Bronchial epithelial cell (primary cell): ENCODE data around the gene SCGB3A1. TPM values are rescaled to one million over a fixed set of nuclear protein-coding genes. Genes with fewer than 3 reads are reported as not detected.

Source experiments
- DNase-seq: peaks from one replicate; pipeline ENCODE4 v3.0.0-alpha.2; 2010; ENCODE audit warnings: low read depth
- FAIRE-seq: peaks from 2 replicates; lab custom pipeline; 2011; peaks lifted over from hg19 to GRCh38; lab: Jason Lieb, UNC
- H3K27me3 ChIP-seq: 2 replicates; pipeline ENCODE4 v1.5.1; 2011; ENCODE audit warnings: low read length; ENCODE audit not compliant: control insufficient read depth, insufficient read depth
- H3K36me3 ChIP-seq: 2 replicates; pipeline ENCODE4 v1.5.1; 2011; ENCODE audit warnings: low read length; ENCODE audit not compliant: control insufficient read depth, insufficient read depth
- H3K4me3 ChIP-seq: 2 replicates; pipeline ENCODE4 v1.5.1; 2011; ENCODE audit warnings: mild to moderate bottlenecking, low read depth, low read length, control low read depth
- CTCF ChIP-seq: IDR thresholded peaks from 2 replicates; pipeline ENCODE4 v1.5.1; 2011; ENCODE audit warnings: mild to moderate bottlenecking, moderate library complexity, low read length, control low read depth, inconsistent platforms; ENCODE audit not compliant: insufficient read depth, severe bottlenecking
- total RNA-seq: library from RNA; depleted of rRNA; stranded (reverse); fragments of >200 nt; gene quantifications from 2 replicates; pipeline ENCODE4 v1.2.1, GENCODE V29; 2014

Gene SCGB3A1
- total RNA-seq, 1 donor from 2014 or later = not detected

DNA sequence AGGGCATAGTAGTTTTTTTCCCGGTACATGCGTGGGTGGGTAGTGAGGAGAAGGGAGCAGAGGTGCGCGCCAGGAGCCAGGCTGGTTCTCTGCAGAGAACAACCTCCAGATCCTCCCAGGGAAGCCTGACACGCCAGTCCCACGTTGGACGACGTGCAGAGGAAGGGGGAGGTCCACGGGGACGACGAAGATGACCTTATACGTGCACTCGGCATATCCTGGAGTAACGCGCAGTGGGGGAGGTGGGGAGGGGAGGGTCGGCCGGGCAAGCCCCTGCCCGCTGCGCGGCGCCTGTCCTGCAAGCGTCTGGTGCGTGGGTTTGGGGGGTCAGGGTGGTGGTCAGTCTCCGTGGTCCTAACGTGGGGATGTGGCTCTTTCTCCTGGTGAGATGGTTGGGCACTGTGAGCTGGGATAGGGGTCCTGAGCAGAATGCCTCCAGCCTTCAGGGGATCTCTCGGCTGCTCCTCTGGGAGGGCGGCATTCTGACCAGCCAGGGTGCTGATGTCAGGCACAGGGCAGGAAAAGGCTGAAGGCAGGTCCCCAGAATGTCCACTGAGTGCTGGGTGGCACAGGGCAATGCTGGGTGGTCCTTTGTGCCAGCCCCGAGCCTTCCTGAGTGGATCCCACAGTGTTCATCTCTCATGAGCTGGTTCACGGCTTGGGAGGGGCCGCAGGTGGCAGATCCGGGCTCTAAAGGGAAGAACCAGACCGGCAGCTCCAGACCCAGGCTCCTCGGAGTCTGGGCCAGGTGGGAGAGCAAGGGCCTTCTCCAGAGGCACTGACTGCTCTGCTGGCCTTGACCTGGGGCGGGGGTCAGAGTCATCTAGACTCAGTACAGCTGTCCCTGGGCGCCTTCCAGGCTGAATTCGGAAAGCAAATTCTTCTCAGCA, 10.5 kb upstream of the SCGB3A1 start:
- no peak overlapping the region for H3K4me3 ChIP-seq
- H3K27me3 ChIP-seq = no peaks in the 10 kb centered on the region
- no peak for DNase-seq
- no peak for TF ChIP-seq CTCF
- FAIRE-seq = no peak
- no peaks in the 10 kb centered on the region for H3K36me3 ChIP-seq

DNA sequence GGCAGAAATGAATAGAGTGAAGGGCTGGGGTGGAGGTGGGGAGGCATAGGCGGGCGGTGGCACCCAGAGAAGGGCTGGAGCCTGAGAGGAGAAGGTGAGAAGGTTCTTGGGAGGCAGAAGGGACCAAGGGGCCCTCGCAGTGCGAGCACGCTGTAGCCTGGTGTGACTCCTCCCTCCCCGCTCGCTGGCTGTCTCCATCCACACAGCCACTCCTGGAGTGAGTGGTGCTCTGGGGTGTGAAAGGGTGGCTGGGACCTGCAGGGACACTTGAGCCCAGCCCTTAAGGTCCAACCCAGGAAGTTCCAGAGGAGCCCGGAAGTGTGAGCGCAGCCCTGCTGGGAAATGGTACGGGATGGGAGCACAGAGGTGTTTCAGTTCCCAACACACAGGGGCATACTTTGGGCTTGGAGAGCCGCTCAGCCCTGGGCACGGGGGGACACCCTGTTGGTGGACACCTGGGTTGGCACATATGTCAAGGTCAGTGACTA, 9.3 kb upstream of the SCGB3A1 start:
- Histone ChIP-seq H3K4me3 (no peak overlapping the region), H3K36me3 (no peaks in the 10 kb centered on the region), H3K27me3 (no peaks in the 10 kb centered on the region)
- TF ChIP-seq CTCF = no peak
- DNase-seq (no peak), FAIRE-seq (no peak)

- DNase-seq (no peak), FAIRE-seq (no peak)
- TF ChIP-seq CTCF = no peak
- no peaks in the 10 kb centered on the region for H3K36me3 ChIP-seq
- no peak overlapping the region for H3K4me3 ChIP-seq
- no peaks in the 10 kb centered on the region for H3K27me3 ChIP-seq
Observed at GRCh38 chr5:180599981-180600553, 8.8 kb upstream of the SCGB3A1 start.

- TF ChIP-seq CTCF = no peak
- Histone ChIP-seq H3K27me3 (no peaks in the 10 kb centered on the region), H3K36me3 (no peaks in the 10 kb centered on the region), H3K4me3 (no peak overlapping the region)
- no peak for FAIRE-seq
- no peak for DNase-seq
Observed at GRCh38 chr5:180599590-180599914, 8.3 kb upstream of the SCGB3A1 start.

DNA sequence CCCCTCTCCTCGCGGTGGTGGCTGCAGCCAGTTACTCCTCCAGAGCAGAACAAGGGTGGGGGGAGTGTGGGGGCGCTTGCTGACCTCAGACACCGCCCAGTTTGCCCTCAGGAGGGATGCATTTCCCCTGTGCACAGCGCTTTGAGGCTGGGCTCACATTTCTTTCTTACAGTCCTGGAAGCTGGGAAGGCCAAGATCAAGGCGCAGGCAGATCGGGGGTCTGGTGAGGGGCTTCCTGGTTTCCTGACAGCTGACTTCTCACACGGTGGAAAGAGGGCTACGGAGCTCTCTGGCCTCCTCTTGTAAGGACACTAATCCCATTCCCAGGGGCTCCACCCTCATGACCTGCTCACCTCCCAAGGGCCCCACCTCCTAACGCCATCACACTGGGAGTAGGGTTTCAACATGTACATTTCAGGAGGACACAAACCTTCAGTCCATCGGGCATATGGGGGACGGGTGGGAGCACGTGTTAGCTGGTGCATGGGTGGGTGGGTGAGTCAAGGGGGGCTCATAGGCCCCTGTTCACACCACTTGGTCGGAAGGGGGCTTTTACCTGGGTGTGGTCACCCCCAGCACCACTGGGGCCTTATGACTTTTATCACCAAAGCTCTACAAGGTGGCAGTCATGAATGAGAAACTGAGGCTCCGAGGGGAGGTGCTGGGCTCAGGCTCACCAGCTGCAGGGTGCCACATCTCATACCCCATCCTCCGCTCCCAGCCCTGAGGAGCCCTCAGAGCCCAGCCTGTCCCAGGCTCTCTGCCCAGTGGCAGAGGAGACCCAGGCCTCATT, 7.7 kb upstream of the SCGB3A1 start:
- FAIRE-seq (no peak), DNase-seq (no peak)
- no peaks in the 10 kb centered on the region for H3K36me3 ChIP-seq
- no peaks in the 10 kb centered on the region for H3K27me3 ChIP-seq
- H3K4me3 ChIP-seq = no peak overlapping the region
- TF ChIP-seq CTCF = no peak
